H1 (cell line): ENCODE data around the gene TRA2A. TPM values are rescaled to one million over a fixed set of nuclear protein-coding genes. Genes with fewer than 3 reads are reported as not detected.

Experiments
- CTCF ChIA-PET: fragments of 300-600 bp; sonication (Branson Sonifier 250); formaldehyde crosslinking; loops from one replicate; lab custom pipeline; 2021; ENCODE audit not compliant: partially characterized antibody; lab: Charles Lee
- POLR2A ChIA-PET: fragments of 300-600 bp; sonication (Branson Sonifier 250); formaldehyde crosslinking; loops from one replicate; lab custom pipeline; 2021; ENCODE audit warnings: inconsistent platforms; ENCODE audit not compliant: partially characterized antibody; lab: Charles Lee
- DNase-seq, 2 experiments: peaks; one replicate each; pipeline versions ENCODE4 v3.0.0 to v3.0.0-alpha.2; 2010 to 2022; ENCODE audit warnings: low spot score in 2 of 2, low read depth in 1 of 2, mixed read lengths in 1 of 2
- FAIRE-seq: peaks from 2 replicates; lab custom pipeline; 2011; peaks lifted over from hg19 to GRCh38; lab: Jason Lieb, UNC
- H2AFZ ChIP-seq: 2 replicates; pipeline ENCODE4 v1.8.1; 2012; ENCODE audit warnings: low read length, inconsistent platforms
- H2AK5ac ChIP-seq: 2 replicates; pipeline ENCODE4 v1.6.1; 2013; ENCODE audit warnings: low read depth, low read length
- H2BK120ac ChIP-seq: replicated peaks from 2 replicates; pipeline ENCODE3; 2013; ENCODE audit warnings: low read depth, low read length, inconsistent platforms
- H2BK12ac ChIP-seq: 2 replicates; pipeline ENCODE4 v1.6.1; 2013; ENCODE audit warnings: low read depth, low read length
- H2BK15ac ChIP-seq: 2 replicates; pipeline ENCODE4 v1.6.1; 2013; ENCODE audit warnings: low read length
- H2BK20ac ChIP-seq: 2 replicates; pipeline ENCODE4 v1.6.1; 2013; ENCODE audit warnings: low read length
- H2BK5ac ChIP-seq: 2 replicates; pipeline ENCODE4 v1.6.1; 2013; ENCODE audit warnings: low read depth, low read length
- H3K14ac ChIP-seq: 2 replicates; pipeline ENCODE4 v1.6.1; 2013; ENCODE audit warnings: inconsistent platforms; ENCODE audit not compliant: insufficient read length
- H3K18ac ChIP-seq: 2 replicates; pipeline ENCODE4 v1.6.1; 2013; ENCODE audit warnings: low read length; ENCODE audit errors: extremely low read depth
- H3K23ac ChIP-seq: 2 replicates; pipeline ENCODE4 v1.6.1; 2013; ENCODE audit warnings: inconsistent platforms; ENCODE audit not compliant: insufficient read length
- H3K23me2 ChIP-seq: 2 replicates; pipeline ENCODE4 v1.6.1; 2013; ENCODE audit warnings: low read depth, low read length
- H3K27ac ChIP-seq: 2 replicates; pipeline ENCODE4 v1.6.1; 2011; ENCODE audit warnings: low read depth, low read length, inconsistent platforms
- H3K27me3 ChIP-seq, 4 experiments: replicated peaks in 1 of 4; 1 replicate in 1 of 4; 2 replicates in 3 of 4; pipeline versions ENCODE4 v1.6.1 to v1.8.1; 2011 to 2013; ENCODE audit warnings: low read length in 3 of 4, mild to moderate bottlenecking in 3 of 4, inconsistent platforms in 2 of 4, mixed read lengths in 2 of 4, moderate library complexity in 1 of 4; ENCODE audit not compliant: control insufficient read depth in 3 of 4, insufficient read depth in 3 of 4; ENCODE audit errors: extremely low read depth in 1 of 4
- H3K36me3 ChIP-seq, 4 experiments: 2 replicates each; pipeline versions ENCODE4 v1.6.1 to v1.8.1; 2011 to 2013; ENCODE audit warnings: mild to moderate bottlenecking in 4 of 4, low read length in 3 of 4, moderate library complexity in 2 of 4, control low read depth in 1 of 4, inconsistent platforms in 1 of 4; ENCODE audit not compliant: insufficient read depth in 4 of 4, control insufficient read depth in 2 of 4
- H3K4ac ChIP-seq: replicated peaks from 2 replicates; pipeline ENCODE3; 2013; ENCODE audit warnings: low read length, low read depth, mixed read lengths, inconsistent platforms; ENCODE audit not compliant: insufficient read length
- H3K4me1 ChIP-seq, 4 experiments: replicated peaks in 1 of 4; 1 replicate in 1 of 4; 2 replicates in 3 of 4; pipeline versions ENCODE4 v1.6.1 to v1.8.1; 2011 to 2013; ENCODE audit warnings: low read length in 3 of 4, inconsistent platforms in 2 of 4, mixed read lengths in 1 of 4; ENCODE audit not compliant: insufficient read depth in 4 of 4, control insufficient read depth in 3 of 4
- H3K4me2 ChIP-seq, 2 experiments: 2 replicates each; pipeline versions ENCODE4 v1.6.1 to v1.8.1; 2011 to 2013; ENCODE audit warnings: low read depth in 2 of 2, low read length in 2 of 2, control low read depth in 1 of 2, inconsistent platforms in 1 of 2, mild to moderate bottlenecking in 1 of 2; ENCODE audit not compliant: insufficient read depth in 1 of 2
- H3K4me3 ChIP-seq, 4 experiments: fragments of 200-600, 300-600 bp in 1 of 4; sonication (generic), shearing (Covaris generic), sonication (Bioruptor Twin) in 1 of 4; 2 replicates each; pipeline versions ENCODE4 v1.5.1 to v1.8.1; 2011 to 2016; ENCODE audit warnings: low read length in 4 of 4, low read depth in 3 of 4, control low read depth in 2 of 4, inconsistent platforms in 2 of 4, mild to moderate bottlenecking in 2 of 4, mixed read lengths in 1 of 4, moderate library complexity in 1 of 4; ENCODE audit not compliant: insufficient read depth in 2 of 4; ENCODE audit errors: extremely low read depth in 1 of 4
- H3K56ac ChIP-seq: replicated peaks from 2 replicates; pipeline ENCODE3; 2013; ENCODE audit warnings: low read depth, mild to moderate bottlenecking, mixed read lengths, low read length, inconsistent platforms; ENCODE audit not compliant: insufficient read length
- H3K79me1 ChIP-seq: 2 replicates; pipeline ENCODE4 v1.6.1; 2013; ENCODE audit warnings: low read depth, low read length, control low read depth
- H3K79me2 ChIP-seq, 2 experiments: 2 replicates each; pipeline versions ENCODE4 v1.6.1 to v1.8.1; 2012 to 2013; ENCODE audit warnings: low read length in 2 of 2, mild to moderate bottlenecking in 2 of 2, inconsistent platforms in 1 of 2; ENCODE audit not compliant: insufficient read depth in 2 of 2, control insufficient read depth in 1 of 2
- H3K9ac ChIP-seq, 4 experiments: replicated peaks in 1 of 4; 1 replicate in 1 of 4; 2 replicates in 3 of 4; pipeline versions ENCODE4 v1.6.1 to v1.8.1; 2011 to 2013; ENCODE audit warnings: low read depth in 3 of 4, low read length in 3 of 4, control low read depth in 2 of 4, mild to moderate bottlenecking in 2 of 4, moderate library complexity in 2 of 4, inconsistent platforms in 1 of 4; ENCODE audit errors: extremely low read depth in 1 of 4
- H3K9me3 ChIP-seq, 2 experiments: 2 replicates each; pipeline versions ENCODE4 v1.6.1 to v1.8.1; 2012 to 2013; ENCODE audit warnings: mild to moderate bottlenecking in 2 of 2, moderate library complexity in 2 of 2, control low read depth in 1 of 2, inconsistent platforms in 1 of 2, low read depth in 1 of 2, low read length in 1 of 2, mixed read lengths in 1 of 2; ENCODE audit not compliant: insufficient read depth in 2 of 2
- H4K20me1 ChIP-seq, 2 experiments: replicated peaks in 1 of 2; 2 replicates each; pipeline versions ENCODE3 to v1.8.1; 2011 to 2013; ENCODE audit warnings: inconsistent platforms in 2 of 2, low read length in 2 of 2, mild to moderate bottlenecking in 1 of 2; ENCODE audit not compliant: insufficient read depth in 2 of 2, control insufficient read depth in 1 of 2
- H4K5ac ChIP-seq: 2 replicates; pipeline ENCODE4 v1.6.1; 2013; ENCODE audit warnings: low read length, low read depth, mixed read lengths, inconsistent platforms; ENCODE audit not compliant: insufficient read length
- H4K8ac ChIP-seq: 2 replicates; pipeline ENCODE4 v1.8.0; 2013; ENCODE audit warnings: mild to moderate bottlenecking, moderate library complexity, low read length, inconsistent platforms; ENCODE audit not compliant: insufficient read depth; ENCODE audit errors: extremely low read depth
- H4K91ac ChIP-seq: replicated peaks from 2 replicates; pipeline ENCODE3; 2013; ENCODE audit warnings: low read length, mixed read lengths, inconsistent platforms; ENCODE audit not compliant: insufficient read length
- BRCA1 ChIP-seq: IDR thresholded peaks from 2 replicates; pipeline ENCODE4 v1.6.1; 2012; ENCODE audit warnings: low read depth, low read length, improper control_type of control experiment
- CBX8 ChIP-seq: fragments of 300-800, 300-1000 bp; sonication (generic); IDR thresholded peaks from 2 replicates; pipeline ENCODE4 v1.7.1; 2016; ENCODE audit warnings: low read depth, low read length, borderline replicate concordance
- POLR2AphosphoS5 ChIP-seq: IDR thresholded peaks from 2 replicates; pipeline ENCODE4 v1.6.1; 2011; ENCODE audit warnings: low read depth, low read length
- SIX5 ChIP-seq: IDR thresholded peaks from 2 replicates; pipeline ENCODE4 v1.6.1; 2011; ENCODE audit warnings: mild to moderate bottlenecking, low read depth, low read length
- TCF12 ChIP-seq: IDR thresholded peaks from 2 replicates; pipeline ENCODE4 v1.6.1; 2011; ENCODE audit warnings: low read depth, mild to moderate bottlenecking, low read length
- WGBS, 2 experiments: shearing (Covaris generic) in 1 of 2; methylation state at CpG; one replicate each; pipeline versions ENCODE4 v1.1.6 to v1.1.7; 2013 to 2015; ENCODE audit warnings: low lambda C conversion rate in 2 of 2, mixed read lengths in 2 of 2, inconsistent platforms in 1 of 2, low coverage in 1 of 2, missing lambda C conversion rate in 1 of 2; ENCODE audit not compliant: insufficient replicate concordance in 2 of 2, insufficient coverage in 1 of 2, insufficient read length in 1 of 2; ENCODE audit errors: extremely low coverage in 1 of 2, missing lambda C conversion rate in 1 of 2; 5-methylcytosine and 5-hydroxymethylcytosine counted together
- polyA plus RNA-seq, 7 experiments: library from polyadenylated mRNA; depleted of rRNA in 3 of 7; stranded (reverse) in 5 of 7; unstranded in 2 of 7; fragments of >200 nt in 5 of 7; fragments of 200-250 nt in 2 of 7; gene quantifications; 1 replicate in 5 of 7; 2 replicates in 1 of 7; 4 replicates in 1 of 7; pipeline versions ENCODE4 v1.2.1 to v1.2.3, GENCODE V29; 2011 to 2013; ENCODE audit warnings: missing spikeins in 2 of 7, mixed read lengths in 2 of 7
- total RNA-seq: library from RNA; stranded (reverse); fragmentation: NEBNext Ultra II Directional; extraction: Animal tissue kit (Norgen Biotek cat#: 25700); gene quantifications from 2 replicates; pipeline ENCODE4 v1.2.1, GENCODE V29; 2021

The TRA2A gene
- total and polyA plus RNA-seq, 2 of the 8 experiments (the other 6 are each of a cell fraction or from before 2014, with no cell fraction given) = 116 to 125 TPM

- Histone ChIP-seq H2BK12ac (no peak overlapping the region), H4K5ac (no peak overlapping the region), H2BK15ac (no peak overlapping the region), H3K27me3 (no peaks in the 10 kb centered on the region), H3K4ac (no peak overlapping the region), H2BK5ac (no peak overlapping the region), H3K4me1 (peaks cover 0 to 2% (median 0%) of the 10 kb centered on the region in 4 experiments; a peak in 2 of 7 replicates), H2AK5ac (no peak overlapping the region), H3K23me2 (no peaks in the 10 kb centered on the region; the same call in 1 of the 2 replicates), H3K4me2 (no peak overlapping the region), H3K36me3 (peaks cover 12 to 36% (median 27%) of the 10 kb centered on the region in 4 experiments)
- no peak for TF ChIP-seq BRCA1
- TF ChIP-seq CBX8 = no peak
- TF ChIP-seq SIX5 = no peak
- TF ChIP-seq TCF12 = no peak
- no peak for TF ChIP-seq POLR2AphosphoS5
- TF ChIP-seq, all 59 proteins: peak for 0
- no peak overlapping the region for H3K27ac ChIP-seq
- 94% methylated on average over 2 of the region's 2 CpGs; no CpG with 5 or more reads in 1 of the 2 experiments for WGBS, 2 experiments
- no peaks in the 10 kb centered on the region for H3K9me3 ChIP-seq
- peaks cover 52 to 100% of the 10 kb centered on the region in 2 experiments for H3K79me2 ChIP-seq
- H4K8ac ChIP-seq = no peak overlapping the region
- ChIA-PET POLR2A (interaction anchor here (0.6 to 4.0 kb wide), 10 partner anchors 8 to 174 kb away, joined by 3 to 21 read pairs (median 4); partner anchors contain the start of gene TRA2A), CTCF (interaction anchor here (1.0 to 1.5 kb wide), 5 partner anchors 17 to 250 kb away, joined by 3 to 4 read pairs (median 3); no protein-coding TSS in a partner anchor)
- H3K14ac ChIP-seq = no peak overlapping the region
- peaks cover 16 to 50% of the 10 kb centered on the region in 2 experiments for H4K20me1 ChIP-seq
- no peak overlapping the region for H2AFZ ChIP-seq
- no peak overlapping the region for H2BK20ac ChIP-seq
- no peaks in the 10 kb centered on the region; the same call in 1 of the 2 replicates for H3K79me1 ChIP-seq
- H3K56ac ChIP-seq = no peak overlapping the region
- no peak for FAIRE-seq
- no peak overlapping the region for H3K9ac ChIP-seq
- no peak for DNase-seq
- H3K18ac ChIP-seq = no peak overlapping the region
- H3K4me3 ChIP-seq = no peak overlapping the region
- no peak overlapping the region for H3K23ac ChIP-seq
- H4K91ac ChIP-seq = no peak overlapping the region
- no peak overlapping the region for H2BK120ac ChIP-seq
Measured at GRCh38 chr7:23523486-23524075, 8.2 kb downstream of the TRA2A start.
